ENCODE measurements around the gene ATG14. TPM values are rescaled to one million over a fixed set of nuclear protein-coding genes. Genes with fewer than 3 reads are reported as not detected.

Gene ATG14
- total RNA-seq, 2 donors from 2014 or later, result 6.7 to 11.1 TPM

- DNase-seq (ENCODE audit: low spot score), result no peak
- no peaks in the 10 kb centered on the region for H3K9me3 ChIP-seq
- no peaks in the 10 kb centered on the region for H3K36me3 ChIP-seq
- H3K4me3 ChIP-seq, result no peak overlapping the region
- no peak for TF ChIP-seq CTCF (IDR thresholded peaks at IDR 0.05)
- H3K27me3 ChIP-seq, result no peaks in the 10 kb centered on the region
- peaks cover 0 to 35% of the 10 kb centered on the region in 2 donors for H3K4me1 ChIP-seq
- H3K27ac ChIP-seq, result no peak overlapping the region
Measured at GRCh38 chr14:55448141-55448614, 36.5 kb upstream of the ATG14 start.

GRCh38 chr14:55446833-55447232 is 35.2 kb upstream of the ATG14 start:
- H3K36me3 ChIP-seq, result no peaks in the 10 kb centered on the region
- no peaks in the 10 kb centered on the region for H3K9me3 ChIP-seq
- no peaks in the 10 kb centered on the region for H3K27me3 ChIP-seq
- no peak overlapping the region for H3K4me3 ChIP-seq
- H3K27ac ChIP-seq, result no peak overlapping the region
- H3K4me1 ChIP-seq, result peaks cover 0 to 32% of the 10 kb centered on the region in 2 donors
- TF ChIP-seq CTCF (IDR thresholded peaks at IDR 0.05), result no peak
- DNase-seq (ENCODE audit: low spot score), result no peak

- H3K4me3 ChIP-seq, result no peak overlapping the region
- peak; percentile 38 to 75 for TF ChIP-seq CTCF (IDR thresholded peaks at IDR 0.05)
- peaks cover 0 to 26% of the 10 kb centered on the region in 2 donors for H3K4me1 ChIP-seq
- no peaks in the 10 kb centered on the region for H3K9me3 ChIP-seq
- no peaks in the 10 kb centered on the region for H3K27me3 ChIP-seq
- DNase-seq (ENCODE audit: low spot score), result peak; percentile 70
- H3K27ac ChIP-seq, result no peak overlapping the region
- no peaks in the 10 kb centered on the region for H3K36me3 ChIP-seq
Measured at GRCh38 chr14:55446127-55446736, 34.6 kb upstream of the ATG14 start.

GRCh38 chr14:55441286-55441685 is 29.7 kb upstream of the ATG14 start:
- H3K27ac ChIP-seq, result no peak overlapping the region
- peaks cover 0 to 5% of the 10 kb centered on the region in 2 donors for H3K4me1 ChIP-seq
- no peaks in the 10 kb centered on the region for H3K9me3 ChIP-seq
- no peak for DNase-seq (ENCODE audit: low spot score)
- TF ChIP-seq CTCF (IDR thresholded peaks at IDR 0.05), result no peak
- H3K4me3 ChIP-seq, result no peak overlapping the region
- H3K36me3 ChIP-seq, result no peaks in the 10 kb centered on the region
- no peaks in the 10 kb centered on the region for H3K27me3 ChIP-seq

- no peak within 1 kb of the TSS for H3K4me3 ChIP-seq
- H3K27ac ChIP-seq, result no peak within 1 kb of the TSS
- peak in 1 of 2 donors; percentile 25 for TF ChIP-seq CTCF (IDR thresholded peaks at IDR 0.05)
- H3K9me3 ChIP-seq, result no peaks in the 10 kb centered on the region
- DNase-seq (ENCODE audit: low spot score), result no peak
- H3K4me1 ChIP-seq, result no peaks in the 10 kb centered on the region
- no peaks in the 10 kb centered on the region for H3K36me3 ChIP-seq
- H3K27me3 ChIP-seq, result no peaks in the 10 kb centered on the region
Measured at GRCh38 chr14:55440385-55440784, 28.8 kb upstream of the ATG14 start, which contains the start of gene TBPL2. Gene TBPL2, minus strand, starts transcription at chr14:55440616. Its CDS starts 167 bp downstream, at chr14:55440449.

Data from right atrium auricular region (tissue), 2 donors.